CD4-positive, alpha-beta T cell treated with Interleukin-15 for 4 hours (primary cell): Measurements from ENCODE around the gene CGNL1.

ENCODE experiments used
- DNase-seq: peaks from one replicate; pipeline ENCODE4 v3.0.0-alpha.2; 2020; ENCODE audit warnings: low spot score

Gene CGNL1

GRCh38 chr15:57525581-57525980 lies 149.3 kb downstream of the CGNL1 start:
- DNase-seq = no peak

- DNase-seq = no peak
These were observed 149.8 kb downstream of the CGNL1 start for GRCh38 chr15:57526076-57526475.

GRCh38 chr15:57526615-57527014 lies 150.3 kb downstream of the CGNL1 start:
- DNase-seq = no peak

GRCh38 chr15:57527382-57528091 lies 151.2 kb downstream of the CGNL1 start:
- DNase-seq = peak; percentile 26

- DNase-seq = no peak
These were observed 152.7 kb downstream of the CGNL1 start for GRCh38 chr15:57528940-57529565.

GRCh38 chr15:57529748-57530147 lies 153.4 kb downstream of the CGNL1 start:
- DNase-seq = no peak

- DNase-seq = no peak
These were observed 156.6 kb downstream of the CGNL1 start for GRCh38 chr15:57532731-57533447.

GRCh38 chr15:57533448-57533799 lies 157.1 kb downstream of the CGNL1 start:
- no peak for DNase-seq

GRCh38 chr15:57534281-57534680 lies 158.0 kb downstream of the CGNL1 start:
- DNase-seq = no peak

- DNase-seq = no peak
These were observed 160.8 kb downstream of the CGNL1 start for GRCh38 chr15:57537072-57537471.

- DNase-seq = no peak
These were observed 161.4 kb downstream of the CGNL1 start for GRCh38 chr15:57537488-57538264.

GRCh38 chr15:57538265-57538529 lies 161.9 kb downstream of the CGNL1 start:
- DNase-seq = no peak

GRCh38 chr15:57538821-57539220 lies 162.5 kb downstream of the CGNL1 start:
- no peak for DNase-seq

GRCh38 chr15:57540211-57540610 lies 163.9 kb downstream of the CGNL1 start:
- no peak for DNase-seq

- DNase-seq = no peak
These were observed 164.4 kb downstream of the CGNL1 start for GRCh38 chr15:57540736-57541135.

- DNase-seq = no peak
These were observed 165.0 kb downstream of the CGNL1 start for GRCh38 chr15:57541271-57541670.

- DNase-seq = no peak
These were observed 165.7 kb downstream of the CGNL1 start for GRCh38 chr15:57541805-57542504.

- DNase-seq = no peak
These were observed 166.2 kb downstream of the CGNL1 start for GRCh38 chr15:57542505-57542817.

- no peak for DNase-seq
These were observed 168.7 kb downstream of the CGNL1 start for GRCh38 chr15:57544848-57545480.

- DNase-seq = no peak
These were observed 169.7 kb downstream of the CGNL1 start for GRCh38 chr15:57545995-57546394.

GRCh38 chr15:57547243-57547755 lies 171.0 kb downstream of the CGNL1 start:
- DNase-seq = no peak

GRCh38 chr15:57548351-57548750 lies 172.0 kb downstream of the CGNL1 start:
- no peak for DNase-seq
